Neuron (in vitro differentiated cells): ENCODE results near the gene ZG16.
"Not testable (repeated sequence)": the region's sequence is repeated elsewhere in the genome, so short reads cannot be mapped to it uniquely, and the experiment has no call there.

Experiments used
- H2AFZ ChIP-seq: one replicate; pipeline ENCODE4 v1.6.1; 2013; ENCODE audit warnings: low read depth, mild to moderate bottlenecking, inconsistent platforms, low read length, moderate library complexity
- H3K27me3 ChIP-seq: one replicate; pipeline ENCODE4 v1.6.1; 2013; ENCODE audit warnings: low read length; ENCODE audit not compliant: insufficient read depth
- H3K36me3 ChIP-seq: one replicate; pipeline ENCODE4 v1.6.1; 2013; ENCODE audit warnings: low read length; ENCODE audit not compliant: insufficient read depth
- H3K4me1 ChIP-seq: one replicate; pipeline ENCODE4 v1.6.1; 2013; ENCODE audit warnings: low read length; ENCODE audit not compliant: insufficient read depth
- H3K4me3 ChIP-seq: 2 replicates; pipeline ENCODE4 v1.5.1; 2013; ENCODE audit warnings: mild to moderate bottlenecking, low read length, moderate library complexity
- H3K9me3 ChIP-seq: one replicate; pipeline ENCODE4 v1.6.1; 2013; ENCODE audit warnings: low read length

ZG16 gene

DNA sequence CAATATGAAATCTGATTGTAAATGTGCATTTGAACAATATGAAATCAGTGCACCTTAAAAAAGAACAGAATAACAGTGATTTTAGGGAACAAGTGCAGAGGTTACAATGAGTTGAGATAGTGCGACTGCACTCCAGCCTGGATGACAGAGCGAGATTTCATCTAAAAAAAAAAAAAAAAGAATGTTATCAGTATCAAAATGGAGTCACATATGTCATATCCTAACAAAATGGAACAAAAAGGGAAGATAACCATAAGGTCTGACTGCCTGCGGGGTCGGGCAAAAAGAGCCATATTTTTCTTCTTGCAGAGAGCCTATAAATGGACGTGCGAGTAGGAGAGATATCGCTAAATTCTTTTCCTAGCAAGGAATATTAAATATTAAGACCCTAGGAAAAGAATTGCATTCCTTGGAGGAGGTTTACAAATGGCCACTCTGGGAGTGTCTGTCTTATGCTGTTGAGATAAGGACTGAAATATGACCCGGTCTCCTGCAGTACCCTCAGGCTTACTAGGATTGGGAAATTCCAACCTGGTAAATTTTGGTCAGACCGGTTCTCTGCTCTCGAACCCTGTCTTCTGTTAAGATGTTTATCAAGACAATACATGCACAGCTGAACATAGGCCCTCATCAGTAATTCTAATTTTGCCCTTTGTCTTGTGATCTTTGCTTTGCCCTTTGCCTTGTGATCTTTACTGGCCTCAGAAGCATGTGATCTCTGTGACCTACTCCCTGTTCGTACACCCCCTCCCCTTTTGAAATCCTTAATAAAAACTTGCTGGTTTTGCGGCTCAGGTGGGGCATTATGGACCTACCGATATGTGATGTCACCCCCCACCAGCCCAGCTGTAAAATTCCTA, 5.3 kb downstream of the ZG16 start:
- not testable (repeated sequence) for H2AFZ ChIP-seq, H3K4me1 ChIP-seq, H3K9me3 ChIP-seq, H3K27me3 ChIP-seq, H3K36me3 ChIP-seq, H3K4me3 ChIP-seq

GRCh38 chr16:29784157-29784556, 6.1 kb downstream of the ZG16 start:
- Histone ChIP-seq H3K27me3 (peaks cover 6% of the 10 kb centered on the region), H3K4me3 (no peak overlapping the region), H2AFZ (no peak overlapping the region), H3K36me3 (no peaks in the 10 kb centered on the region), H3K4me1 (peaks cover 6% of the 10 kb centered on the region), H3K9me3 (peaks cover 4% of the 10 kb centered on the region)

- H3K4me3 ChIP-seq, result no peak overlapping the region
- peaks cover 8% of the 10 kb centered on the region for H3K4me1 ChIP-seq
- peak overlapping the region; percentile 41 for H2AFZ ChIP-seq
- H3K36me3 ChIP-seq, result no peaks in the 10 kb centered on the region
- peaks cover 4% of the 10 kb centered on the region for H3K9me3 ChIP-seq
- peaks cover 6% of the 10 kb centered on the region for H3K27me3 ChIP-seq
Observed at GRCh38 chr16:29784901-29785500, 6.9 kb downstream of the ZG16 start.

GRCh38 chr16:29787155-29787554, 9.1 kb downstream of the ZG16 start:
- not testable (repeated sequence) for H3K9me3 ChIP-seq, H3K27me3 ChIP-seq, H3K36me3 ChIP-seq, H3K4me3 ChIP-seq, H2AFZ ChIP-seq
- peaks cover 21% of the 10 kb centered on the region for H3K4me1 ChIP-seq

- Histone ChIP-seq H3K27me3 (no peaks in the 10 kb centered on the region), H3K36me3 (peaks cover 3% of the 10 kb centered on the region), H2AFZ (peak overlapping the region; percentile 71), H3K4me3 (peak overlapping the region; percentile 100), H3K9me3 (peaks cover 4% of the 10 kb centered on the region), H3K4me1 (peaks cover 21% of the 10 kb centered on the region)
Observed at GRCh38 chr16:29789775-29790182, 11.7 kb downstream of the ZG16 start.

- Histone ChIP-seq H2AFZ (peak within 1 kb of the TSS; percentile 79), H3K27me3 (no peaks in the 10 kb centered on the region), H3K9me3 (no peaks in the 10 kb centered on the region), H3K4me3 (peak within 1 kb of the TSS; percentile 100), H3K36me3 (peaks cover 3% of the 10 kb centered on the region), H3K4me1 (peaks cover 21% of the 10 kb centered on the region)
Observed at GRCh38 chr16:29790183-29790948, 12.3 kb downstream of the ZG16 start, which contains the start of gene KIF22. Gene KIF22 (plus strand): TSS chr16:29790751. CDS start chr16:29790760, 9 bp downstream.

DNA sequence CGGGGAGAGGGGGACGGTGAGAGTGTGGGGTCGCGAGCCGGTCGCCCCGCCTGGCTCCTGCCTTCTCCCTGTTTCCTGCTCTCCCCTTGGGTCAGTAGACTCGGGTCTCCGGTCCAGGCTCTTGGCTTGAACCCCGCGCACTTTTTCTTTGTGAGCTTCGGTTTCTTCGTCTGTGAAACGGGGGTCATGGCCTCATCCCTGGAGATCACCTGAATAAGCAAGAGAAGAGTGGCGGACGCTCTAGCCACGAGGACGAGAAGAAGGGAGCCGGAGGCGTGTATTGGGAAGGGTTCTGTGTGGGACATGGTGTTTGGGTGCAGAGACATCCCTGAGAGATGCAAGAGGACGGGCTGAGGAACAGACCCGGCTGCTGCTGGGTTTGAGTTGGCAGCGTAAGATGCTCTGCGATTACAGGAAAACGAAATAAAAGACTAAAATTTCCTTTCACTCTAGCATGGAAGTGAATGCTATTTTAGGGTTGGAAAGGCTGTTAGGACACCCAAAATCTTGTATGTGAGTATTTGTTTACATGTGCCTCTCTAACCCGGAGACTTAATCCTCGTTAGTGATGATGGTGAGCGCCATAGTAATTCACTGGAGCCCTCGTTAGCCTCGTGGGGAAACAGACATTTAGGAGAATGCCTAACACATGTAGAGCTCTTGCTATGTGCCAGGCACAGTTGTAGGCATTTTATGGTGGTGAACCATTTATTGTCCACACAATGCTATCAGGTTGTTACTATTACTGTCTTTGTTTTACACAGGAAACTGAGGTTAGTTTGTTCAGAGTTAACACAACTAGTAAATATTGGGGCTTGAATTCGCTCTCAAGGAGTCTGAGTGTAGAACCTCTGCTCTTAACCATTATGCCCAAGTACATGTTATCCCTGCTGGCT, 13.1 kb downstream of the ZG16 start:
- peak overlapping the region; percentile 100 for H3K4me3 ChIP-seq
- no peaks in the 10 kb centered on the region for H3K27me3 ChIP-seq
- H3K36me3 ChIP-seq, result peaks cover 3% of the 10 kb centered on the region
- no peaks in the 10 kb centered on the region for H3K9me3 ChIP-seq
- H2AFZ ChIP-seq, result peak overlapping the region; percentile 79
- H3K4me1 ChIP-seq, result peaks cover 21% of the 10 kb centered on the region

- H3K4me3 ChIP-seq, result peak overlapping the region; percentile 100
- no peaks in the 10 kb centered on the region for H3K9me3 ChIP-seq
Observed at GRCh38 chr16:29791845-29792807, 14.1 kb downstream of the ZG16 start.

GRCh38 chr16:29793153-29793552, 15.1 kb downstream of the ZG16 start:
- not testable (repeated sequence) for H3K27me3 ChIP-seq, H3K4me3 ChIP-seq, H3K9me3 ChIP-seq, H2AFZ ChIP-seq
- Histone ChIP-seq H3K36me3 (peaks cover 20% of the 10 kb centered on the region), H3K4me1 (peaks cover 21% of the 10 kb centered on the region)

More at GRCh38 chr16:29791845-29792807, 14.1 kb downstream of the ZG16 start:
- Histone ChIP-seq H3K36me3 (peaks cover 10% of the 10 kb centered on the region), H3K27me3 (no peaks in the 10 kb centered on the region), H3K4me1 (peaks cover 21% of the 10 kb centered on the region), H2AFZ (no peak overlapping the region)

- Histone ChIP-seq H3K4me1 (peaks cover 21% of the 10 kb centered on the region), H3K27me3 (no peaks in the 10 kb centered on the region), H3K4me3 (no peak overlapping the region), H2AFZ (no peak overlapping the region), H3K9me3 (no peaks in the 10 kb centered on the region), H3K36me3 (peaks cover 31% of the 10 kb centered on the region)
Observed at GRCh38 chr16:29794231-29794710, 16.2 kb downstream of the ZG16 start.

DNA sequence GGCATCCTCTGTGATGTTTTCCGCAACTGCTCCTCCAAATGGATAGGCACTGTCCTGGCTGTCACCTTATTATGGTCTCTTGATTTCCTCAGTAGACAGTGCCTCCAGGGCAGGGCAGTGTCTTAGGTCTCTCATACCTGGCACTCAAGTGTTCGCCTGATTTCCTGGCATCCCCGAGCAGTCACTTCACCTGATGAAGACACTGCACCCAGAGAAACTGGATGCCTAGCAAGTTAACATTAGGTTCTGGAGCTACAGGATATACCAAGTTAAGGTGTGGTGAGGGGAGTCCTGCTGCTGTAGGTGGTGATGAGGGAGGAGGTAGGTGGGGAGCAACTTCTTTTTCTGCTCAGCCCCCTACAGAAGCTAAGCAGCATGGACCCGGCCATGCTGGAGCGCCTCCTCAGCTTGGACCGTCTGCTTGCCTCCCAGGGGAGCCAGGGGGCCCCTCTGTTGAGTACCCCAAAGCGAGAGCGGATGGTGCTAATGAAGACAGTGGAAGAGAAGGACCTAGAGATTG, 24.4 kb downstream of the ZG16 start:
- no peak overlapping the region for H3K4me3 ChIP-seq
- H3K4me1 ChIP-seq, result peaks cover 13% of the 10 kb centered on the region
- no peak overlapping the region for H2AFZ ChIP-seq
- no peaks in the 10 kb centered on the region for H3K9me3 ChIP-seq
- peaks cover 57% of the 10 kb centered on the region for H3K36me3 ChIP-seq
- H3K27me3 ChIP-seq, result no peaks in the 10 kb centered on the region
